HG03469 (cell line): ENCODE results near the gene GPRASP3.
"Not testable (repeated sequence)": the region's sequence is repeated elsewhere in the genome, so short reads cannot be mapped to it uniquely, and the experiment has no call there.

ENCODE experiments used
- ATAC-seq: cut with Tn5 transposase; IDR thresholded peaks from one replicate; pipeline ENCODE4 v1.9.1; 2021; ENCODE audit warnings: mild to moderate bottlenecking, moderate library complexity, moderate number of reproducible peaks; ENCODE audit not compliant: unreplicated experiment

GPRASP3 gene

GRCh38 chrX:102720237-102721168 is at the start of gene GPRASP3:
TSS of gene GPRASP3 (plus strand) at chrX:102720743. CDS start at chrX:102748996, 28,253 bp downstream.
- ATAC-seq: peak; percentile 95

DNA sequence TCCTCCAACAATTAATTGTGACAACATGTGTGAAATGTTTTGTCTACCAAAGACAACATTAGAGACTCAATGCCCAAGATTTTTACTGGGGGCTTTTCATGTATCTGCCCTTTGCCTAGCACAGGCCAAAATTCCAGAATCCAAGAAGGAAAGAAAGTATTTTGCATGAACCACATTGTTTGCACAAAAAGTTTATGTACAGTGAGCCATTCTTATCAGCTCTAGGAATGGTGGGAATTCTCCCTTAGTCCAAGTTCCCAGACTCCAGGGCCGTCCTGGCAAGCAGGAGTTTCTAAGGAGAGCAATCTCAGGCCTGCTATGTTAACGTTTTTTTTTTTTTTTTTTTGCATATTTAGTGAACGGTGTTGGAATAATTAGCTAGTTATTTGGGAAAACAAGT is 47.7 kb upstream of the GPRASP3 start:
- ATAC-seq: no peak

GRCh38 chrX:102677479-102677878 is 43.1 kb upstream of the GPRASP3 start:
- ATAC-seq: not testable (repeated sequence)

- ATAC-seq: no peak
These were observed 35.6 kb upstream of the GPRASP3 start for GRCh38 chrX:102684772-102685520.

- no peak for ATAC-seq
These were observed 25.8 kb upstream of the GPRASP3 start for GRCh38 chrX:102694749-102695148.

DNA sequence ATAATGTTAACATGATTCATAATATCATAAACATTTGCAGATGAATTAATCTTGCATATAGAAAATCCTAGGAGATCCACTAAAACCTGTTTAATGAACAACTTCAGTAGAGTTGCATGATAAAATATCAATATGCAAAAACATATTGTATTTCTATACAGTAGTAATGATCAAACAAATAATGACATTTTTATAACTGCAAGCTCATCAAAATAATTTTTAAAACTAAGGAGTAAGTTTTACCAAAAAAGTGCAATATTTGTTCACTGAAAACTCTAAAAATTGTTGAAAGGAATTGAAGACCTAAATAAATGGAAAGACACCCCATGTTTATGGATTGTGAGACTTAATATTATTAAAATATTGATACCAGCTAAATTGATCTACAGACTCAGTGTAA is 24.2 kb upstream of the GPRASP3 start:
- no peak for ATAC-seq

DNA sequence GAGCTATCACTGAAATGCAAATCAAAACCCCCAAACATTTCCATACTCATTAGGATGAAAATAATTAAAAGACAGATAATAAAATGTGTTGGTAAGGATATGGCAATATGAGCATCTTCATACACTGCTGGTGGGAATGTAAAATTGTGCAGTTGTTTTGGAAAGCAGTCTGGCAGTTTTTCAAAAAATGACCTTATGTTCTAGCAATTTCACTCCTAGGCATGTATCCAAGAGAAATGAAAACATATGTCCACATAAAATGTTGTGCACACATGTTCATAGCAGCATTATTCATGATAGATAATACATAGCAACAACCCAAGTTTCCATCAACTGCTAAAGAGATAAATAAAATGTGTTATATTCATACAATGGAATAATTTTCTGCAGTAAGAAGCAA is 23.0 kb upstream of the GPRASP3 start:
- no peak for ATAC-seq

DNA sequence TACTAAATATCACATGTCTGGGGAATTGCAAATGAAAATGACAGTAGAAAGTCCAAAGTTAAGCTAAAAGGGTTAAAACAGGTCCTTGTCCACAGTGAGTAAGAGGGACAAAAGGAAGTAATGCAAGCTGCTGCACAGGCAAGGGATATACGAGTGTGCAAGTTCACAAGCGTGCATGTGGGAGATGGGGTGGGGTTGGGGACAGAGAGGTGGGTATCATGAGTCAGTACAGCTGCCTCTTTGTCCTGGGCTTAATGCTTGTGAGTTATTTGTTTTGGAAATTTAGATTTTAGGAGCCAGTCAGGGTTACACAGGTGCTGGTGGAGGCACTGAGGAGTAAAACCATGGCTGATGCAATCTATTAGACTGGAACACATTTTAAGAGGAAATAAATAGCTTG is 11.6 kb upstream of the GPRASP3 start:
- ATAC-seq: no peak

DNA sequence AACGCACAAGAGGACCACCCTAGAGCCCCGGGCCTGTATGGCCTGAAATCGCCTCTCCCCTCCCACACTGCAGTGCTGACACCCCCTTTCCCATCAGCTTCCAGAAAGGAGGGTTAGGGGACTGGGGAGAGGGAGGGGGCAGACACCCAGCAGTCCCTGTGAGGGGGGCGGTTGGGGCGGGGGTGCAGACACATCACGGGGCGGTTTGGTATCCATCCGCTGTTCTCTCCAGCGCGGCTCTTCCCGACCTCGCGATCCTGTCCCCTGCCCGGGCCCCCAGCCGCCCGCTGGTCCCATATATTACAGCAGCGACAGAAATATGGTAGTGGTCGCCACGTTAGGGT is 8.7 kb upstream of the GPRASP3 start:
- ATAC-seq: no peak

- no peak for ATAC-seq
These were observed 8.2 kb upstream of the GPRASP3 start, which contains the start of gene GPRASP2 for GRCh38 chrX:102712216-102712966. TSS of gene GPRASP2 (plus strand) at chrX:102712448. CDS start at chrX:102714870, 2,422 bp downstream.

- no peak for ATAC-seq
These were observed 7.4 kb upstream of the GPRASP3 start for GRCh38 chrX:102712981-102713625.

DNA sequence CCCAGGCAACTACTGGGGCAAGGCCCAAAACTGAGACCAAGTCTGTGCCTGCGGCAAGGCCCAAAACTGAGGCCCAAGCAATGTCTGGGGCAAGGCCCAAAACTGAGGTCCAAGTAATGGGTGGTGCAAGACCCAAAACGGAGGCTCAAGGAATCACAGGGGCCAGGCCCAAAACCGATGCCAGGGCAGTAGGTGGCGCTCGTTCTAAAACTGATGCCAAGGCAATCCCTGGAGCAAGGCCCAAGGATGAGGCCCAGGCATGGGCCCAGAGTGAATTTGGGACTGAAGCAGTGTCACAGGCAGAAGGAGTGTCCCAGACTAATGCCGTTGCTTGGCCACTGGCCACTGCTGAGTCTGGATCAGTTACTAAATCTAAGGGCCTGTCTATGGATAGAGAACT is 5.5 kb upstream of the GPRASP3 start:
- no peak for ATAC-seq

- no peak for ATAC-seq
These were observed 4.6 kb upstream of the GPRASP3 start for GRCh38 chrX:102715967-102716366.

DNA sequence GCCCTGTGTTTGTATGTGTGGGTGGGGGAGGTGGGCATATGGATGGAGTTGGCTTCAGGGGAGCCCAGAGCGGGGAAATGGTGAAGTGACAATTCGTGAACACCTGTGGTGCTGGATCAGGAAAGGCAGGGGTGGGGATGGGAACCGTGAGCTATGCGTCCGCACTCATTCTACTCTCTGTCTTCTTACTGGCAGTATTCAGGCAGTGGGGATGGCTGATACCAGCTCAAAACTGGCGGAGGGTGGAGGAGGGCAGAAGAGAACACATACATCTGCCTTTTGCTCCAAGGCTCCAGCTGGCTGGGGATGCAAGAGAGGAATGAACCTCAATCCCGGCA is 595 bp downstream of the GPRASP3 start:
- ATAC-seq: not testable (repeated sequence)

DNA sequence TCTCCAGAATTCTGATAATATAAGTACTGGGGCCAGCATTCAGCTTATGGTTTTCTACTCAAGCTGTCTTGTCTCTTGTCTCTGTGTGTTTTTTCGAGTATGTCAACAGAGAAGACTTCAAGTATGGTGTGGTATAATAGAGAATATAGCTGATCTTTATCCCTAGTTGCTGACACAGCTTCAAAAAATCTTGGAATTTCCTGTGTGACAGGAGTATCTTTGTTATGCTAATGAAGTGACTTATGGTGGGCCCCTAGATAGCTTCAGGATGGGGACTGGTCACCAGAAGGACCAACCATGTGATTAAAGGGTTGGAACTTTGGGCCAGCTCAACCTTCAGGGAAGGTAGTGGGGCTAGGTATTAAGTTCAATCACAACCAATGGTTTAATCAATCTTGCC is 2.9 kb downstream of the GPRASP3 start:
- ATAC-seq: no peak

DNA sequence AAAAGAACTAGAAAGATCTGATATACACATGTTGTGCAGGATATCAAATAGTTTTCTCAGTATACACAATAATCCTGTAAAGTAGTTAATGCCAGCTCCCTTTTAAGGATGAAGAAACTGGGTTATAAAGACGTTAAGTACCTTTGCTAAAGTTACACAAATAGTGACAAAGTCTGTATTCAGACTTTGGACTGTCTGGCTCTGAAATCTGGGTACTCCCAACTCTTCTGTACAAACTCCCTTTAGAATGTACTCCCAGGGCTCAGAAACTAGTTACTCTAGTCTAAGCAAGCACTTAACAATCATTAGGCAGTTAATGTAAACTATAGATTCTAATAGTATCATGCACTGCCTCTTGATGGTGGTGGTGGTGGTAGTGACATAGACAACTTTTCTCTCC is 7.2 kb downstream of the GPRASP3 start:
- no peak for ATAC-seq

DNA sequence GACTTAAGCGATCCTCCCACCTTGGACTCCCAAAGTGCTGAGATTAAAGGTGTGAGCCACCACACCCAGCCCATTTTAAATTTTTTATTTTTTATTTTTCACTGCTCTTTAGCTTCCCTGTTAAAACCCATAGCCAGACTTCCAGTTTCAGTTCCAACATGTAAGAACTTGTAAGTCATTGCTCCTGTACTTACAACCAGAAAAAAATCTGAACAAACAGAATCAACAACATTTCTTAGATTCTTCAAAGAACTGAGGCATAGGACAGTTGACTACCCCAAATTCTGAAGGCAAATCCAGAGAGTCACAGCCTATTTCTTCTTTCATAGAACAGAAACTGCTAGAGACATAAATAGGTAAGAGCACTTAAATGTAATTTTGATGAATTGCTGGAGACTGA is 8.1 kb downstream of the GPRASP3 start:
- ATAC-seq: no peak

- ATAC-seq: no peak
These were observed 19.1 kb downstream of the GPRASP3 start for GRCh38 chrX:102739657-102740056.

DNA sequence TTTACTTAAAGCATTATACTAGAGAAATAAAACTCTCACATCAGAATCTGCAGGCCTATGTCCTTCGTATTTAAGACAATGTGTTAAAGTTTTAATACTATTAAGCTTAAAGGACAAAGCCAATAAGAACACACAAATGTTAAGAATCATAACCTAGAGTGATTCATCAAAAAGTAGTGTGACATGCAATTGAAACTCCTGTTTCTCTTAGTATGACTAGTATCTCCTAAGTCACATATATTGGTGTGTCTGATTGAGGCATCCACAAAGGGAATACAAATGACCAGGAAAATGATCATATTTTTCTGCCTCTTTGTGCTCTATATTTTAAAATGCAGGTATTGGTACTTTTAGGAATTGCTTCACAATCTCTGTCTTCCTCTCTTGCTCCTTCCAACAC is 23.8 kb downstream of the GPRASP3 start:
- ATAC-seq: no peak

DNA sequence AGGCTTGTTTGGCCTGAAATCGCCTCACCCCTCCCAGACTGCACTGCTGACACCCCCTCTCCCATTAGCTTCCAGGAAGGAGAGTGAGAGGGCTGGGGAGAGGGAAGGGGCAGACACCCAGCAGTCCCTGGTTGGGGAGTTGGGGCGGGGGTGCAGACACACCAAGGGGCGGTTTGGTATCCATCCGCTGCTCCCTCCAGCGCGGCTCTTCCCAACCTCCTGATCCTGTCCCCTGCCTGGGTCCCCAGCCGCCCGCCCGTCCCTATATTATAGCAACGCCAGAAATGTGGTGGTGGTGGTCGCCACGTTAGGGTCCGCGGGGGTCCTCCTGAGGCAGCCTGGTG is 24.9 kb downstream of the GPRASP3 start:
- no peak for ATAC-seq
